Mammary epithelial cell (primary cell): ENCODE measurements around the gene HIC2.

ENCODE experiments used
- EZH2 ChIP-seq: IDR thresholded peaks from 2 replicates; pipeline ENCODE4 v1.6.1; 2012; ENCODE audit warnings: low read length, inconsistent platforms, borderline replicate concordance
- TF ChIP-seq, protein P1 (sequence below), 2 donors: IDR thresholded peaks in 1 of 2; conservative IDR thresholded peaks in 1 of 2; 2 replicates each; pipeline ENCODE4 v1.5.1; 2011 to 2012; ENCODE audit warnings: inconsistent platforms in 2 of 2, low read length in 2 of 2, mild to moderate bottlenecking in 2 of 2, control low read depth in 1 of 2, low read depth in 1 of 2; ENCODE audit not compliant: insufficient read depth in 1 of 2; ENCODE audit errors: extremely low read depth in 1 of 2

DNA sequence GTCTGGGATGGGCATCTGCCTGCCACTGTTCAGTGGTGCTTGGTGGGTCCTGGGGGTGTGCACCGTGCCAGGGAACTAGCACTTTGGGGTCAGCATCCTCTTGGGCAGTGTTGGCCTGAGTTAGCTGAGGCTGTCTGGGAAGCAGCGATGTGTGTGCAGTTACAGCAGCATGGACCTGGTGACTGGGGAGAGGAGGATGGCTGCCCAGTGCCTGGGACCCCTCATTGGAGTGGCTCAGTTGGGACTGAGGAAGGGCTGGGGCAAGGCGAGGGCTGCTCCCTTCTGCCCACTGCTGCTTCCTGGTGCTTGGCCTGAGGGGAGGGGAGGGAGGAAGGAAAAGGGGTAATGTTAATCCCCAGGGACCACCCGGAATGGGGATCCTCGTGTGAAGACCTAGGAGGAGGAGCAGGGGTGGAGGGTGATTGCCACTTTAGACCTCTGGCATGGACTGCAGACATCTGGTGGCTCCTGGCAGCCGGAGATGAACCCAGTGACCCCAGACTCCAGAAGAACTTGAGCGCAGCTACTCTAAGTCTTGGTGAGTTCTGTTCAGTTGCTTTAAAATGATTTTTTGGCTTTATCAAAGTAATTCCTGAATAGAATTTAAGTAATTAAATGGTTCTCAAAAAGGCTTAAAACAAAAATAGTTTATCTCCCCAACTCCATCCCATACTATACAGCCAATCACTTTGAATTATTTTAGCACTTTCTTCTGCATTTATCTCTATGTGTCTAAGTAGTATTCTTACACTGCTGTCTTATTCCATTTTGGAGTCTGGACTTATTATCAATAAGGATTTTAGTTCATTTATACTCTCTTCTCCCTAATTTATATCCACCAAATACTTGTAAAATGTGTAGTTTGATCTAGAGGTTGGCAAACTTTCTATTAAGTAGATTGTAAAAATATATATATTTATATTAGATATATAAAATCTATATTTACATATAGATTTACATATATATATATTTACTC is 34.7 kb downstream of the HIC2 start:
- TF ChIP-seq, protein P1, sequence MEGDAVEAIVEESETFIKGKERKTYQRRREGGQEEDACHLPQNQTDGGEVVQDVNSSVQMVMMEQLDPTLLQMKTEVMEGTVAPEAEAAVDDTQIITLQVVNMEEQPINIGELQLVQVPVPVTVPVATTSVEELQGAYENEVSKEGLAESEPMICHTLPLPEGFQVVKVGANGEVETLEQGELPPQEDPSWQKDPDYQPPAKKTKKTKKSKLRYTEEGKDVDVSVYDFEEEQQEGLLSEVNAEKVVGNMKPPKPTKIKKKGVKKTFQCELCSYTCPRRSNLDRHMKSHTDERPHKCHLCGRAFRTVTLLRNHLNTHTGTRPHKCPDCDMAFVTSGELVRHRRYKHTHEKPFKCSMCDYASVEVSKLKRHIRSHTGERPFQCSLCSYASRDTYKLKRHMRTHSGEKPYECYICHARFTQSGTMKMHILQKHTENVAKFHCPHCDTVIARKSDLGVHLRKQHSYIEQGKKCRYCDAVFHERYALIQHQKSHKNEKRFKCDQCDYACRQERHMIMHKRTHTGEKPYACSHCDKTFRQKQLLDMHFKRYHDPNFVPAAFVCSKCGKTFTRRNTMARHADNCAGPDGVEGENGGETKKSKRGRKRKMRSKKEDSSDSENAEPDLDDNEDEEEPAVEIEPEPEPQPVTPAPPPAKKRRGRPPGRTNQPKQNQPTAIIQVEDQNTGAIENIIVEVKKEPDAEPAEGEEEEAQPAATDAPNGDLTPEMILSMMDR (conservative IDR thresholded peaks at IDR 0.05 in 1 of 2, IDR thresholded peaks at IDR 0.05 in 1 of 2; ENCODE audit: extremely low read depth in 1 of 2, insufficient read depth in 1 of 2, low read depth in 1 of 2, low read length in 2 of 2) = no peak
- TF ChIP-seq EZH2 = no peak
